ENCODE measurements around the gene YBEY. TPM values are rescaled to one million over a fixed set of nuclear protein-coding genes. Genes with fewer than 3 reads are reported as not detected.

Gene YBEY
- total and polyA plus RNA-seq, 2 of the 8 experiments (the other 6 are each of a cell fraction or from before 2014, with no cell fraction given), result 26.9 to 31.9 TPM

- peaks cover 2 to 12% (median 8%) of the 10 kb centered on the region in 4 experiments; a peak in 6 of 7 replicates for H3K4me1 ChIP-seq (replicated peaks in 1 of 4; ENCODE audit: control insufficient read depth in 3 of 4, insufficient read depth in 4 of 4, low read length in 3 of 4)
- FAIRE-seq (no peak), DNase-seq (ENCODE audit: low read depth in 1 of 2, low spot score in 2 of 2) (peak in 1 of 2 experiments; percentile 74)
- H2BK12ac ChIP-seq (ENCODE audit: low read depth, low read length), result no peak overlapping the region
- POLR2A ChIA-PET (ENCODE audit: partially characterized antibody), result interaction anchor here (0.6 to 5.0 kb wide), 16 partner anchors 10 to 118 kb away, joined by 3 to 24 read pairs (median 3); partner anchors contain the start of genes C21orf58, LSS and YBEY
- no peak overlapping the region for H3K23ac ChIP-seq (ENCODE audit: insufficient read length)
- H2BK120ac ChIP-seq (replicated peaks; ENCODE audit: low read depth, low read length), result no peak overlapping the region
- H3K23me2 ChIP-seq (ENCODE audit: low read depth, low read length), result peaks cover 3% of the 10 kb centered on the region; the same call in 1 of the 2 replicates
- no peak overlapping the region; the same call in 1 of the 2 replicates for H2AFZ ChIP-seq (ENCODE audit: low read length)
- H3K36me3 ChIP-seq (ENCODE audit: control insufficient read depth in 2 of 4, insufficient read depth in 4 of 4, low read length in 3 of 4), result peaks cover 0 to 23% (median 11%) of the 10 kb centered on the region in 4 experiments; a peak in 6 of 8 replicates
- H3K27ac ChIP-seq (ENCODE audit: low read depth, low read length), result no peak overlapping the region
- H3K4me3 ChIP-seq (ENCODE audit: extremely low read depth in 1 of 4, insufficient read depth in 2 of 4, low read depth in 3 of 4, low read length in 4 of 4), result peak overlapping the region; percentile 35 to 65 (median 56)
- peaks cover 0 to 3% (median 0%) of the 10 kb centered on the region in 4 experiments; a peak in 1 of 7 replicates for H3K27me3 ChIP-seq (replicated peaks in 1 of 4; ENCODE audit: control insufficient read depth in 3 of 4, extremely low read depth in 1 of 4, insufficient read depth in 3 of 4, low read length in 3 of 4)
- H3K4me2 ChIP-seq (ENCODE audit: insufficient read depth in 1 of 2, low read depth in 2 of 2, low read length in 2 of 2), result peak overlapping the region; percentile 80 to 93
- peak overlapping the region in 3 of 4 experiments; percentile 34 to 56 (median 47); a peak in 5 of 7 replicates for H3K9ac ChIP-seq (replicated peaks in 1 of 4; ENCODE audit: extremely low read depth in 1 of 4, low read depth in 3 of 4, low read length in 3 of 4)
- no peak overlapping the region for H2BK20ac ChIP-seq (ENCODE audit: low read length)
- H2BK5ac ChIP-seq (ENCODE audit: low read depth, low read length), result no peak overlapping the region
- no peaks in the 10 kb centered on the region for H3K79me2 ChIP-seq (ENCODE audit: control insufficient read depth in 1 of 2, insufficient read depth in 2 of 2, low read length in 2 of 2)
- H3K14ac ChIP-seq (ENCODE audit: insufficient read length), result no peak overlapping the region
- H3K56ac ChIP-seq (replicated peaks; ENCODE audit: insufficient read length, low read depth, low read length), result peak overlapping the region; percentile 47
- no peak overlapping the region for H2BK15ac ChIP-seq (ENCODE audit: low read length)
- no peaks in the 10 kb centered on the region for H3K79me1 ChIP-seq (ENCODE audit: low read depth, low read length)
- WGBS, 2 experiments (ENCODE audit: extremely low coverage in 1 of 2, insufficient coverage in 1 of 2, insufficient read length in 1 of 2, insufficient replicate concordance in 2 of 2, low coverage in 1 of 2, low lambda C conversion rate in 2 of 2, missing lambda C conversion rate in 1 of 2), result 8% methylated on average over 52 of the region's 84 CpGs; no CpG with 5 or more reads in 1 of the 2 experiments
- H4K91ac ChIP-seq (replicated peaks; ENCODE audit: insufficient read length, low read length), result no peak overlapping the region
- H3K9me3 ChIP-seq (ENCODE audit: insufficient read depth in 2 of 2, low read depth in 1 of 2, low read length in 1 of 2), result no peaks in the 10 kb centered on the region
- H4K20me1 ChIP-seq (replicated peaks in 1 of 2; ENCODE audit: control insufficient read depth in 1 of 2, insufficient read depth in 2 of 2, low read length in 2 of 2), result peaks cover 0 to 2% of the 10 kb centered on the region in 2 experiments
- no peak overlapping the region; the same call in 1 of the 2 replicates for H4K8ac ChIP-seq (ENCODE audit: extremely low read depth, insufficient read depth, low read length)
- CTCF ChIA-PET (ENCODE audit: partially characterized antibody), result interaction anchor here (0.9 to 1.4 kb wide), 3 partner anchors 28 to 155 kb away, joined by 3 to 4 read pairs (median 3); a partner anchor contains a TSS
- peak overlapping the region; percentile 71 for H3K18ac ChIP-seq (ENCODE audit: extremely low read depth, low read length)
- no peak overlapping the region for H4K5ac ChIP-seq (ENCODE audit: insufficient read length, low read depth, low read length)
- no peak overlapping the region for H2AK5ac ChIP-seq (ENCODE audit: low read depth, low read length)
- no peak overlapping the region for H3K4ac ChIP-seq (replicated peaks; ENCODE audit: insufficient read length, low read depth, low read length)
- TF ChIP-seq KDM1A (IDR thresholded peaks at IDR 0.05; ENCODE audit: borderline replicate concordance, low read length) (no peak), KDM5A (IDR thresholded peaks at IDR 0.05; ENCODE audit: low read length) (no peak), CBX5 (IDR thresholded peaks at IDR 0.05; ENCODE audit: low read depth, low read length) (no peak), PHF8 (conservative IDR thresholded peaks at IDR 0.05; ENCODE audit: low read depth, low read length) (no peak; the same call in 1 of the 2 replicates), ASH2L (IDR thresholded peaks at IDR 0.05; ENCODE audit: low read length) (peak; percentile 66), NANOG (IDR thresholded peaks at IDR 0.05; ENCODE audit: insufficient read depth, low read depth, low read length, poor library complexity, severe bottlenecking) (no peak), ZNF274 (IDR thresholded peaks at IDR 0.05; ENCODE audit: borderline replicate concordance, extremely low read depth, low read length) (no peak), CBX8 (IDR thresholded peaks at IDR 0.05; ENCODE audit: borderline replicate concordance, low read depth, low read length) (no peak), RAD21 (IDR thresholded peaks at IDR 0.05 in 1 of 2, conservative IDR thresholded peaks at IDR 0.05 in 1 of 2; ENCODE audit: low read depth in 2 of 2, low read length in 2 of 2) (no peak)
Measured at GRCh38 chr21:46297338-46298271, 11.5 kb downstream of the YBEY start.

Measured in H1 (cell line).